Tibial nerve (tissue), 3 donors: ENCODE measurements around the gene UBALD2.

ENCODE experiments used
- POLR2A ChIP-seq, 2 donors: fragments of 450-650 bp; IDR thresholded peaks; one replicate each; pipeline ENCODE4 v1.6.1; 2017; ENCODE audit warnings: antibody characterized with exemption in 2 of 2, mild to moderate bottlenecking in 2 of 2, moderate library complexity in 2 of 2
- TF ChIP-seq, protein P1 (sequence below), 5 experiments: fragments of 200-600 bp in 3 of 5; fragments of 450-650 bp in 2 of 5; sonication (generic) in 3 of 5; IDR thresholded peaks; one replicate each; pipeline ENCODE4 v1.5.1; 2016 to 2019; ENCODE audit warnings: antibody characterized with exemption in 5 of 5, mild to moderate bottlenecking in 3 of 5, moderate library complexity in 2 of 5

DNA sequence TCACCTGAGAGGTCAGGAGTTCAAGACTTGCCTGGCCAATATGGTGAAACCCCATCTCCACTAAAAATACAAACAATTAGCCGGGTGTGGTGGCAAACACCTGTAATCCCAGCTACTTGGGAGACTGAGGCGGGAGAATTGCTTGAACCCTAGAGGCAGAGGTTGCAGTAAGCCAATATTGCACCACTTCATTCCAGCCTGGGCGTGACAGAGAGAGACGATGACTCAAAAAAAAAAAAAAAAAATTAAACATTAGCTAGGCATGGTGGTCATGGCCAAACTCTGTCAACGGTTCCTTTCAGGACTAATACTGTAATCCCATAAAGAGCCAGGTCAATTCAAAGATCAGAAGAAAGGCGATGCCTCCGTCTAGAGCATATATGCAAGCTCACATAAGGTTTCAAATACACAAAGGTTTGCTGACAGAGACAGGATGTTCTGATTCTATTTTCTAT, 27.3 kb upstream of the UBALD2 start:
- no peak for TF ChIP-seq POLR2A (IDR thresholded peaks at IDR 0.05)
- TF ChIP-seq, protein P1, sequence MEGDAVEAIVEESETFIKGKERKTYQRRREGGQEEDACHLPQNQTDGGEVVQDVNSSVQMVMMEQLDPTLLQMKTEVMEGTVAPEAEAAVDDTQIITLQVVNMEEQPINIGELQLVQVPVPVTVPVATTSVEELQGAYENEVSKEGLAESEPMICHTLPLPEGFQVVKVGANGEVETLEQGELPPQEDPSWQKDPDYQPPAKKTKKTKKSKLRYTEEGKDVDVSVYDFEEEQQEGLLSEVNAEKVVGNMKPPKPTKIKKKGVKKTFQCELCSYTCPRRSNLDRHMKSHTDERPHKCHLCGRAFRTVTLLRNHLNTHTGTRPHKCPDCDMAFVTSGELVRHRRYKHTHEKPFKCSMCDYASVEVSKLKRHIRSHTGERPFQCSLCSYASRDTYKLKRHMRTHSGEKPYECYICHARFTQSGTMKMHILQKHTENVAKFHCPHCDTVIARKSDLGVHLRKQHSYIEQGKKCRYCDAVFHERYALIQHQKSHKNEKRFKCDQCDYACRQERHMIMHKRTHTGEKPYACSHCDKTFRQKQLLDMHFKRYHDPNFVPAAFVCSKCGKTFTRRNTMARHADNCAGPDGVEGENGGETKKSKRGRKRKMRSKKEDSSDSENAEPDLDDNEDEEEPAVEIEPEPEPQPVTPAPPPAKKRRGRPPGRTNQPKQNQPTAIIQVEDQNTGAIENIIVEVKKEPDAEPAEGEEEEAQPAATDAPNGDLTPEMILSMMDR (IDR thresholded peaks at IDR 0.05) = no peak
